Measurements from ENCODE around the gene CELF2.

CELF2 gene

GRCh38 chr10:11208908-11209829, 191.5 kb downstream of the CELF2 start:
- no peak for DNase-seq (ENCODE audit: low read depth, low spot score)
- H3K4me3 ChIP-seq (ENCODE audit: low read depth, low read length) = no peak overlapping the region
- TF ChIP-seq CTCF (IDR thresholded peaks at IDR 0.05; ENCODE audit: insufficient read depth, low read length, missing control alignments) = no peak
- ChIA-PET CTCF (no interaction called here), POLR2A (no interaction called here)

GRCh38 chr10:11209830-11210181, 192.1 kb downstream of the CELF2 start:
- TF ChIP-seq CTCF (IDR thresholded peaks at IDR 0.05; ENCODE audit: insufficient read depth, low read length, missing control alignments) = no peak
- DNase-seq (ENCODE audit: low read depth, low spot score) = no peak
- H3K4me3 ChIP-seq (ENCODE audit: low read depth, low read length) = no peak overlapping the region
- ChIA-PET CTCF (no interaction called here), POLR2A (no interaction called here)

- no peak for TF ChIP-seq CTCF (IDR thresholded peaks at IDR 0.05; ENCODE audit: insufficient read depth, low read length, missing control alignments)
- no peak overlapping the region for H3K4me3 ChIP-seq (ENCODE audit: low read depth, low read length)
- ChIA-PET POLR2A (no interaction called here), CTCF (no interaction called here)
- no peak for DNase-seq (ENCODE audit: low read depth, low spot score)
Measured at GRCh38 chr10:11210211-11210922, 192.7 kb downstream of the CELF2 start.

GRCh38 chr10:11212288-11213085, 194.8 kb downstream of the CELF2 start:
- no peak for DNase-seq (ENCODE audit: low read depth, low spot score)
- no peak for TF ChIP-seq CTCF (IDR thresholded peaks at IDR 0.05; ENCODE audit: insufficient read depth, low read length, missing control alignments)
- ChIA-PET POLR2A (no interaction called here), CTCF (no interaction called here)
- no peak overlapping the region for H3K4me3 ChIP-seq (ENCODE audit: low read depth, low read length)

- ChIA-PET CTCF (no interaction called here), POLR2A (no interaction called here)
- DNase-seq (ENCODE audit: low read depth, low spot score) = no peak
- no peak for TF ChIP-seq CTCF (IDR thresholded peaks at IDR 0.05; ENCODE audit: insufficient read depth, low read length, missing control alignments)
- H3K4me3 ChIP-seq (ENCODE audit: low read depth, low read length) = no peak overlapping the region
Measured at GRCh38 chr10:11213137-11213536, 195.5 kb downstream of the CELF2 start.

- POLR2A ChIA-PET = no interaction called here
- CTCF ChIA-PET = no interaction called here
- TF ChIP-seq CTCF (IDR thresholded peaks at IDR 0.05; ENCODE audit: insufficient read depth, low read length, missing control alignments) = no peak
- no peak for DNase-seq (ENCODE audit: low read depth, low spot score)
- no peak overlapping the region for H3K4me3 ChIP-seq (ENCODE audit: low read depth, low read length)
Measured at GRCh38 chr10:11214407-11214806, 196.7 kb downstream of the CELF2 start.
